Astrocyte (in vitro differentiated cells and primary cell): ENCODE measurements around the gene SPOCK2. TPM values are rescaled to one million over a fixed set of nuclear protein-coding genes. Genes with fewer than 3 reads are reported as not detected.

ENCODE experiments used
- DNase-seq: peaks from one replicate; pipeline ENCODE4 v3.0.0-alpha.2; 2010; ENCODE audit warnings: low read depth
- FAIRE-seq: peaks from 2 replicates; lab custom pipeline; 2011; peaks lifted over from hg19 to GRCh38; lab: Jason Lieb, UNC
- H2AFZ ChIP-seq: 2 replicates; pipeline ENCODE4 v1.6.0; 2012; ENCODE audit warnings: low read depth, low read length, inconsistent platforms
- H3K27ac ChIP-seq: 2 replicates; pipeline ENCODE4 v1.5.1; 2011; ENCODE audit warnings: low read depth, low read length, inconsistent platforms
- H3K27me3 ChIP-seq: 2 replicates; pipeline ENCODE4 v1.6.0; 2011; ENCODE audit warnings: low read length, inconsistent platforms; ENCODE audit not compliant: insufficient read depth
- H3K36me3 ChIP-seq: 2 replicates; pipeline ENCODE4 v1.5.1; 2011; ENCODE audit warnings: low read length, inconsistent platforms; ENCODE audit not compliant: insufficient read depth
- H3K4me1 ChIP-seq: 2 replicates; pipeline ENCODE4 v1.5.1; 2011; ENCODE audit warnings: low read length, inconsistent platforms; ENCODE audit not compliant: insufficient read depth
- H3K4me2 ChIP-seq: 2 replicates; pipeline ENCODE4 v1.6.0; 2012; ENCODE audit warnings: low read length, inconsistent platforms
- H3K4me3 ChIP-seq: 2 replicates; pipeline ENCODE4 v1.5.1; 2011; ENCODE audit warnings: low read depth, mild to moderate bottlenecking, low read length, inconsistent platforms; ENCODE audit not compliant: insufficient read depth
- H3K79me2 ChIP-seq: 2 replicates; pipeline ENCODE4 v1.6.0; 2012; ENCODE audit warnings: mild to moderate bottlenecking, low read length, inconsistent platforms; ENCODE audit not compliant: insufficient read depth
- H3K9ac ChIP-seq: 2 replicates; pipeline ENCODE4 v1.6.0; 2012; ENCODE audit warnings: mild to moderate bottlenecking, low read length, inconsistent platforms
- H3K9me3 ChIP-seq: 2 replicates; pipeline ENCODE4 v1.5.1; 2012; ENCODE audit warnings: low read depth, mild to moderate bottlenecking, low read length, inconsistent platforms; ENCODE audit not compliant: insufficient read depth
- H4K20me1 ChIP-seq: 2 replicates; pipeline ENCODE4 v1.6.0; 2012; ENCODE audit warnings: low read length, inconsistent platforms; ENCODE audit not compliant: insufficient read depth
- H3K27ac Mint-ChIP-seq: one replicate; pipeline ENCODE4 v1.8.0; 2021; ENCODE audit warnings: mild to moderate bottlenecking, mixed read lengths; ENCODE audit not compliant: unreplicated experiment
- H3K27me3 Mint-ChIP-seq: one replicate; pipeline ENCODE4 v1.8.0; 2021; ENCODE audit warnings: low read depth, mixed read lengths; ENCODE audit not compliant: unreplicated experiment
- H3K36me3 Mint-ChIP-seq: one replicate; pipeline ENCODE4 v1.8.0; 2021; ENCODE audit warnings: low read depth, mixed read lengths; ENCODE audit not compliant: unreplicated experiment
- H3K4me1 Mint-ChIP-seq: one replicate; pipeline ENCODE4 v1.8.0; 2021; ENCODE audit warnings: low read depth, mixed read lengths; ENCODE audit not compliant: unreplicated experiment
- H3K4me3 Mint-ChIP-seq: one replicate; pipeline ENCODE4 v1.8.0; 2021; ENCODE audit warnings: mild to moderate bottlenecking, moderate library complexity, mixed read lengths; ENCODE audit not compliant: unreplicated experiment
- H3K9me3 Mint-ChIP-seq: one replicate; pipeline ENCODE4 v1.8.0; 2021; ENCODE audit warnings: mild to moderate bottlenecking, mixed read lengths; ENCODE audit not compliant: unreplicated experiment
- EZH2 ChIP-seq: IDR thresholded peaks from 2 replicates; pipeline ENCODE4 v1.6.1; 2012; ENCODE audit warnings: mild to moderate bottlenecking, low read length, inconsistent platforms; ENCODE audit not compliant: insufficient read depth
- total RNA-seq: library from RNA; stranded (reverse); gene quantifications from 2 replicates; pipeline ENCODE4 v1.2.1, GENCODE V29; 2021
- TF ChIP-seq, protein P1 (sequence below): IDR thresholded peaks from 2 replicates; pipeline ENCODE4 v1.5.1; 2011; ENCODE audit warnings: low read depth, mild to moderate bottlenecking, inconsistent platforms, low read length, moderate library complexity; ENCODE audit not compliant: insufficient read depth

Gene SPOCK2
- total RNA-seq, 1 donor from 2014 or later, result 0.89 TPM

- peaks cover 51% of the 10 kb centered on the region for H3K27me3 Mint-ChIP-seq
- peaks cover 11% of the 10 kb centered on the region for H4K20me1 ChIP-seq
- peaks cover 61% of the 10 kb centered on the region for H3K27me3 ChIP-seq
- no peak overlapping the region for H3K9ac ChIP-seq
- H3K4me1 Mint-ChIP-seq, result peaks cover 8% of the 10 kb centered on the region
- DNase-seq, result peak; percentile 34
- no peaks in the 10 kb centered on the region for H3K9me3 ChIP-seq
- no peaks in the 10 kb centered on the region for H3K79me2 ChIP-seq
- no peaks in the 10 kb centered on the region for H3K36me3 ChIP-seq
- H3K4me1 ChIP-seq, result peaks cover 7% of the 10 kb centered on the region
- H3K27ac ChIP-seq, result no peak overlapping the region
- no peak overlapping the region for H3K27ac Mint-ChIP-seq
- H3K4me3 ChIP-seq, result no peak overlapping the region
- H2AFZ ChIP-seq, result no peak overlapping the region
- TF ChIP-seq EZH2, result peak; percentile 7
- TF ChIP-seq, protein P1, sequence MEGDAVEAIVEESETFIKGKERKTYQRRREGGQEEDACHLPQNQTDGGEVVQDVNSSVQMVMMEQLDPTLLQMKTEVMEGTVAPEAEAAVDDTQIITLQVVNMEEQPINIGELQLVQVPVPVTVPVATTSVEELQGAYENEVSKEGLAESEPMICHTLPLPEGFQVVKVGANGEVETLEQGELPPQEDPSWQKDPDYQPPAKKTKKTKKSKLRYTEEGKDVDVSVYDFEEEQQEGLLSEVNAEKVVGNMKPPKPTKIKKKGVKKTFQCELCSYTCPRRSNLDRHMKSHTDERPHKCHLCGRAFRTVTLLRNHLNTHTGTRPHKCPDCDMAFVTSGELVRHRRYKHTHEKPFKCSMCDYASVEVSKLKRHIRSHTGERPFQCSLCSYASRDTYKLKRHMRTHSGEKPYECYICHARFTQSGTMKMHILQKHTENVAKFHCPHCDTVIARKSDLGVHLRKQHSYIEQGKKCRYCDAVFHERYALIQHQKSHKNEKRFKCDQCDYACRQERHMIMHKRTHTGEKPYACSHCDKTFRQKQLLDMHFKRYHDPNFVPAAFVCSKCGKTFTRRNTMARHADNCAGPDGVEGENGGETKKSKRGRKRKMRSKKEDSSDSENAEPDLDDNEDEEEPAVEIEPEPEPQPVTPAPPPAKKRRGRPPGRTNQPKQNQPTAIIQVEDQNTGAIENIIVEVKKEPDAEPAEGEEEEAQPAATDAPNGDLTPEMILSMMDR, result no peak
- H3K4me3 Mint-ChIP-seq, result peak overlapping the region; percentile 69
- peaks cover 2% of the 10 kb centered on the region for H3K9me3 Mint-ChIP-seq
- H3K36me3 Mint-ChIP-seq, result no peaks in the 10 kb centered on the region
- FAIRE-seq, result no peak
- H3K4me2 ChIP-seq, result peak overlapping the region; percentile 68
These were observed 1.6 kb downstream of the SPOCK2 start for GRCh38 chr10:72086466-72087391.

- no peak overlapping the region for H3K27ac Mint-ChIP-seq
- FAIRE-seq (no peak), DNase-seq (no peak)
- Histone ChIP-seq H4K20me1 (peaks cover 11% of the 10 kb centered on the region), H3K4me2 (no peak overlapping the region), H3K27ac (no peak overlapping the region), H3K4me1 (peaks cover 7% of the 10 kb centered on the region), H3K9me3 (no peaks in the 10 kb centered on the region), H3K9ac (no peak overlapping the region), H3K79me2 (no peaks in the 10 kb centered on the region), H3K36me3 (no peaks in the 10 kb centered on the region), H3K4me3 (no peak overlapping the region), H2AFZ (no peak overlapping the region), H3K27me3 (peaks cover 63% of the 10 kb centered on the region)
- H3K27me3 Mint-ChIP-seq, result peaks cover 54% of the 10 kb centered on the region
- peaks cover 2% of the 10 kb centered on the region for H3K9me3 Mint-ChIP-seq
- H3K36me3 Mint-ChIP-seq, result no peaks in the 10 kb centered on the region
- TF ChIP-seq, protein P1, result no peak
- TF ChIP-seq EZH2, result no peak
- H3K4me1 Mint-ChIP-seq, result peaks cover 8% of the 10 kb centered on the region
- no peak overlapping the region for H3K4me3 Mint-ChIP-seq
These were observed 2.4 kb downstream of the SPOCK2 start for GRCh38 chr10:72085864-72086465.
